HEK293 (cell line): ENCODE data around the gene CACNA2D3.

ENCODE experiments used
- CTCF ChIP-seq: fragments of 450-650 bp; formaldehyde crosslinking; IDR thresholded peaks from 2 replicates; pipeline ENCODE4 v1.5.1; 2016; ENCODE audit warnings: missing biosample characterization, missing genetic modification characterization
- KLF16 ChIP-seq: fragments of 450-650 bp; formaldehyde crosslinking; IDR thresholded peaks from 2 replicates; pipeline ENCODE4 v1.5.1; 2017; ENCODE audit warnings: missing biosample characterization, missing genetic modification characterization
- PBX3 ChIP-seq: sonication (generic); formaldehyde crosslinking; IDR thresholded peaks from 2 replicates; pipeline ENCODE4 v1.8.1; 2022; ENCODE audit warnings: mild to moderate bottlenecking, moderate library complexity, missing genetic modification reagents
- REST ChIP-seq: fragments of 450-650 bp; formaldehyde crosslinking; IDR thresholded peaks from 2 replicates; pipeline ENCODE4 v1.5.1; 2016; ENCODE audit warnings: missing biosample characterization, missing genetic modification characterization
- ZNF24 ChIP-seq: fragments of 450-650 bp; formaldehyde crosslinking; IDR thresholded peaks from 2 replicates; pipeline ENCODE4 v1.5.1; 2016; ENCODE audit warnings: missing biosample characterization, missing genetic modification characterization
- ZNF530 ChIP-seq: fragments of 450-650 bp; formaldehyde crosslinking; IDR thresholded peaks from 2 replicates; pipeline ENCODE4 v1.5.1; 2016; ENCODE audit warnings: low read depth, missing biosample characterization, missing genetic modification characterization

GRCh38 chr3:54134155-54134554, 11.8 kb downstream of the CACNA2D3 start:
- no peak for TF ChIP-seq KLF16
- TF ChIP-seq REST: no peak
- TF ChIP-seq CTCF: no peak
- no peak for TF ChIP-seq PBX3 (CRISPR knock-in tag)
- TF ChIP-seq ZNF530 (tag by site-specific recombination): no peak
- no peak for TF ChIP-seq ZNF24
